H9 (cell line): ENCODE data around the gene GLRX. TPM values are rescaled to one million over a fixed set of nuclear protein-coding genes. Genes with fewer than 3 reads are reported as not detected.
"Not testable (repeated sequence)": the region's sequence is repeated elsewhere in the genome, so short reads cannot be mapped to it uniquely, and the experiment has no call there.

Source experiments
- DNase-seq: peaks from one replicate; pipeline ENCODE4 v3.0.0-alpha.2; 2017
- H2AFZ ChIP-seq: one replicate; pipeline ENCODE4 v1.6.1; 2013; ENCODE audit warnings: mild to moderate bottlenecking, low read length, control low read depth, moderate library complexity
- H2AK5ac ChIP-seq: 2 replicates; pipeline ENCODE4 v1.6.1; 2013; ENCODE audit warnings: low read length, control low read depth, mixed read lengths; ENCODE audit not compliant: insufficient read length
- H2BK120ac ChIP-seq: one replicate; pipeline ENCODE4 v1.6.1; 2013; ENCODE audit warnings: low read depth, mild to moderate bottlenecking, low read length, control low read depth, inconsistent platforms; ENCODE audit not compliant: poor library complexity, severe bottlenecking
- H2BK12ac ChIP-seq: 2 replicates; pipeline ENCODE4 v1.6.1; 2013; ENCODE audit warnings: low read length, control low read depth, mixed read lengths, low read depth; ENCODE audit not compliant: insufficient read length
- H2BK15ac ChIP-seq: 2 replicates; pipeline ENCODE4 v1.6.1; 2013; ENCODE audit warnings: low read depth, low read length, control low read depth
- H2BK20ac ChIP-seq: one replicate; pipeline ENCODE4 v1.6.1; 2013; ENCODE audit warnings: low read depth, mild to moderate bottlenecking, low read length, control low read depth, inconsistent platforms; ENCODE audit not compliant: poor library complexity, severe bottlenecking
- H2BK5ac ChIP-seq: 2 replicates; pipeline ENCODE4 v1.6.1; 2013; ENCODE audit warnings: low read length, control low read depth, mixed read lengths; ENCODE audit not compliant: insufficient read length
- H3K14ac ChIP-seq: 2 replicates; pipeline ENCODE4 v1.6.1; 2013; ENCODE audit warnings: low read length, control low read depth; ENCODE audit not compliant: insufficient read depth
- H3K18ac ChIP-seq: 2 replicates; pipeline ENCODE4 v1.6.1; 2013; ENCODE audit warnings: low read depth, mild to moderate bottlenecking, mixed read lengths, low read length, control low read depth; ENCODE audit not compliant: insufficient read length
- H3K23ac ChIP-seq: 2 replicates; pipeline ENCODE4 v1.6.1; 2013; ENCODE audit warnings: low read length, control low read depth, mixed read lengths, low read depth; ENCODE audit not compliant: insufficient read length
- H3K23me2 ChIP-seq: 2 replicates; pipeline ENCODE4 v1.6.1; 2013; ENCODE audit warnings: low read depth, mild to moderate bottlenecking, mixed read lengths, low read length, control low read depth; ENCODE audit not compliant: insufficient read length, poor library complexity, severe bottlenecking
- H3K27ac ChIP-seq: 2 replicates; pipeline ENCODE4 v1.5.1; 2013; ENCODE audit warnings: low read length, control low read depth, mixed read lengths, low read depth; ENCODE audit not compliant: insufficient read length
- H3K27me3 ChIP-seq: 2 replicates; pipeline ENCODE4 v1.6.1; 2013; ENCODE audit warnings: low read length, control low read depth, inconsistent platforms; ENCODE audit not compliant: insufficient read depth
- H3K4ac ChIP-seq: 2 replicates; pipeline ENCODE4 v1.6.1; 2013; ENCODE audit warnings: low read depth, mild to moderate bottlenecking, control low read depth, inconsistent platforms, low read length, moderate library complexity
- H3K4me1 ChIP-seq: 2 replicates; pipeline ENCODE4 v1.6.1; 2013; ENCODE audit warnings: low read length, control low read depth, inconsistent platforms; ENCODE audit not compliant: insufficient read depth
- H3K4me2 ChIP-seq: 2 replicates; pipeline ENCODE4 v1.6.1; 2013; ENCODE audit warnings: low read length, control low read depth, mixed read lengths; ENCODE audit not compliant: insufficient read length, insufficient read depth
- H3K56ac ChIP-seq: 2 replicates; pipeline ENCODE4 v1.6.1; 2013; ENCODE audit warnings: low read depth, mild to moderate bottlenecking, mixed read lengths, low read length, control low read depth; ENCODE audit not compliant: insufficient read length
- H3K79me1 ChIP-seq: 2 replicates; pipeline ENCODE4 v1.6.1; 2013; ENCODE audit warnings: low read depth, mild to moderate bottlenecking, moderate library complexity, low read length, control low read depth, inconsistent platforms; ENCODE audit not compliant: insufficient read depth, poor library complexity, severe bottlenecking
- H3K79me2 ChIP-seq: 2 replicates; pipeline ENCODE4 v1.6.1; 2013; ENCODE audit warnings: low read length, control low read depth, inconsistent platforms; ENCODE audit not compliant: insufficient read depth
- H3K9ac ChIP-seq: 2 replicates; pipeline ENCODE4 v1.6.1; 2013; ENCODE audit warnings: low read length, control low read depth, mixed read lengths; ENCODE audit not compliant: insufficient read length; ENCODE audit errors: extremely low read depth
- H3K9me3 ChIP-seq: one replicate; pipeline ENCODE4 v1.6.1; 2013; ENCODE audit warnings: low read depth, low read length, inconsistent platforms; ENCODE audit not compliant: control insufficient read depth
- H3T11ph ChIP-seq: one replicate; pipeline ENCODE4 v1.6.1; 2013; ENCODE audit warnings: mild to moderate bottlenecking, low read length, control low read depth, inconsistent platforms
- H4K20me1 ChIP-seq: one replicate; pipeline ENCODE4 v1.6.1; 2013; ENCODE audit not compliant: control insufficient read depth, insufficient read length, insufficient read depth
- H4K5ac ChIP-seq: 2 replicates; pipeline ENCODE4 v1.6.1; 2013; ENCODE audit warnings: low read depth, mild to moderate bottlenecking, mixed read lengths, low read length, control low read depth; ENCODE audit not compliant: insufficient read length
- H4K8ac ChIP-seq: replicated peaks from 2 replicates; pipeline ENCODE4 v1.6.1; 2013; ENCODE audit warnings: low read length, control low read depth, mixed read lengths, low read depth; ENCODE audit not compliant: insufficient read length
- H4K91ac ChIP-seq: 2 replicates; pipeline ENCODE4 v1.6.1; 2013; ENCODE audit warnings: low read depth, mild to moderate bottlenecking, moderate library complexity, mixed read lengths, low read length, control low read depth; ENCODE audit not compliant: insufficient read length
- H3K27ac Mint-ChIP-seq, 3 experiments: 2 replicates in 2 of 3; 3 replicates in 1 of 3; pipeline ENCODE4 v1.8.0; 2020 to 2021; ENCODE audit warnings: mixed read lengths in 3 of 3, mild to moderate bottlenecking in 1 of 3, moderate library complexity in 1 of 3
- H3K27me3 Mint-ChIP-seq: 2 replicates; pipeline ENCODE4 v1.8.0; 2021; ENCODE audit warnings: low read depth, mild to moderate bottlenecking, moderate library complexity, mixed read lengths
- H3K36me3 Mint-ChIP-seq, 3 experiments: 2 replicates in 2 of 3; 3 replicates in 1 of 3; pipeline ENCODE4 v1.8.0; 2020 to 2021; ENCODE audit warnings: low read depth in 3 of 3, mixed read lengths in 3 of 3; ENCODE audit not compliant: insufficient read depth in 1 of 3
- H3K4me1 Mint-ChIP-seq, 2 experiments: 2 replicates each; pipeline ENCODE4 v1.8.0; 2020; ENCODE audit warnings: mixed read lengths in 2 of 2
- H3K4me3 Mint-ChIP-seq, 2 experiments: 2 replicates in 1 of 2; 3 replicates in 1 of 2; pipeline ENCODE4 v1.8.0; 2020 to 2021; ENCODE audit warnings: mild to moderate bottlenecking in 2 of 2, mixed read lengths in 2 of 2, moderate library complexity in 1 of 2
- H3K9me3 Mint-ChIP-seq, 2 experiments: 2 replicates in 1 of 2; 3 replicates in 1 of 2; pipeline ENCODE4 v1.8.0; 2020; ENCODE audit warnings: mild to moderate bottlenecking in 2 of 2, mixed read lengths in 2 of 2, moderate library complexity in 1 of 2
- CTCF ChIP-seq: fragments of 200-600 bp; sonication (generic); conservative IDR thresholded peaks from 3 replicates; pipeline ENCODE4 v1.8.0; 2021; ENCODE audit warnings: antibody characterized with exemption, mild to moderate bottlenecking
- WGBS: extraction: QIAGEN DNeasy Blood & Tissue Kit; methylation state at CpG from one replicate; pipeline ENCODE4 v1.1.7; 2013; ENCODE audit warnings: missing lambda C conversion rate, low lambda C conversion rate, mixed read lengths; ENCODE audit not compliant: insufficient read length; ENCODE audit errors: extremely low coverage; 5-methylcytosine and 5-hydroxymethylcytosine counted together
- total RNA-seq: library from RNA; stranded (reverse); gene quantifications from 2 replicates; pipeline ENCODE4 v1.2.1, GENCODE V29; 2021

Gene GLRX
- total RNA-seq, 1 experiment from 2014 or later: 13.8 TPM

DNA sequence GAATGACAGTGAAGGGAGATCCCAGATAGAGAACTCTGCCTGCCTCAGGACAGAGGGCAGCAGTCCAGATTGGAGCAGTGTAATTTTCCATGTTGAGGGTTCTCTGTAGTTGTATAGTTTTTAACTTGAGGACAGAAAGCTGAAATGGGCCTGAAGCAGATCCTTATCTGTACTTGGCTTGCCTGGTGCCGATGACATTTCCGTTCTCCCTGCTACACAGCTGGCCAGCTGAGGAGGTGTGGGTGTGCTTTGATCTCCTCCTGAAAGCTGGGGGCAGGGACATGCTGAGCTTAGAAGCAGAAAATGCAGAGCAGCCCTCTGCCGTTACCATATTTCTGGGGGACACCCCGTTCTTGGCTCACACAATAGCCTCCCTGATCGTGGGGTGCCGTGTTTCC is 10.5 kb downstream of the GLRX start:
- no peak overlapping the region for H3K4me2 ChIP-seq

DNA sequence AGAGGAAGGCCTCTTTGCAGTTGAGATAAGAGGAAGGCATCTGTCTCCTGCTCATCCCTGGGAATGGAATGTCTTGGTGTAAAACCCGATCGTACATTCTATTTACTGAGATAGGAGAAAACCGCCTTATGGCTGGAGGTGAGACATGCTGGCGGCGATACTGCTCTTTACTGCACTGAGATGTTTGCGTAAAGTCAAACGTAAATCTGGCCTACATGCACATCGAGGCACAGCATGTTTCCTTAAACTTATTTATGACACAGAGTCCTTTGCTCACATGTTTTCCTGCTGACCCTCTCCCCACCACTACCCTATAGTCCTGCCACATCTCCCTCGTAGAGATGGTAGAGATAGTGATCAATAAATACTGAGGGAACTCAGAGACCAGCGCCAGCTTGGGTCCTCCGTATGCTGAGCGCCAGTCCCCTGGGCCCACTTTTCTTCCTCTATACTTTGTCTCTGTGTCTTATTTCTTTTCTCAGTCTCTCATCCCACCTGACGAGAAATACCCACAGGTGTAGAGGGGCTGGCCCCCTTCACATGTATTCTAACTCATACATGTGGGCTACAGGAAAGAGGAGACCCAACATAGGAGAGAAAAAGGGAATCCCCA is 11.0 kb downstream of the GLRX start:
- H3K56ac ChIP-seq, H3K27ac ChIP-seq, H4K20me1 ChIP-seq, H2AK5ac ChIP-seq, H3K23me2 ChIP-seq, H3K4me2 ChIP-seq, H3K23ac ChIP-seq, H2BK120ac ChIP-seq, H3K79me1 ChIP-seq, H2BK20ac ChIP-seq, H3K27me3 Mint-ChIP-seq, H3K14ac ChIP-seq, H2BK5ac ChIP-seq, H3K18ac ChIP-seq, H3T11ph ChIP-seq, H3K4me3 Mint-ChIP-seq, DNase-seq, H2BK12ac ChIP-seq, H4K91ac ChIP-seq, H3K9me3 Mint-ChIP-seq, H3K27ac Mint-ChIP-seq, H3K9me3 ChIP-seq, H2BK15ac ChIP-seq, H4K8ac ChIP-seq, H3K27me3 ChIP-seq, H2AFZ ChIP-seq, H3K9ac ChIP-seq, H4K5ac ChIP-seq, H3K4ac ChIP-seq, H3K4me1 ChIP-seq, H3K36me3 Mint-ChIP-seq, H3K79me2 ChIP-seq: not testable (repeated sequence)
- H3K4me1 Mint-ChIP-seq: peaks cover 51 to 54% of the 10 kb centered on the region in 2 experiments
- WGBS: no CpG with 5 or more reads among the region's 13 CpGs

More for the DNA sequence above, 10.5 kb downstream of the GLRX start:
- H2BK5ac ChIP-seq: no peak overlapping the region
- no peak overlapping the region for H3K4me3 Mint-ChIP-seq
- H3K23me2 ChIP-seq: no peaks in the 10 kb centered on the region
- H3K4me1 Mint-ChIP-seq: peaks cover 51 to 54% of the 10 kb centered on the region in 2 experiments
- no peak for DNase-seq
- H3K27me3 ChIP-seq: no peaks in the 10 kb centered on the region
- no peak for TF ChIP-seq CTCF
- H3K79me1 ChIP-seq: no peaks in the 10 kb centered on the region
- H3K4ac ChIP-seq: no peak overlapping the region
- H3K14ac ChIP-seq: no peak overlapping the region
- peaks cover 2% of the 10 kb centered on the region for H3K4me1 ChIP-seq
- H3K23ac ChIP-seq: no peak overlapping the region
- no peak overlapping the region for H4K91ac ChIP-seq
- no peak overlapping the region for H3K18ac ChIP-seq
- no peak overlapping the region for H3K9ac ChIP-seq
- no peak overlapping the region for H2AK5ac ChIP-seq
- H4K5ac ChIP-seq: no peak overlapping the region
- no peak overlapping the region for H2BK120ac ChIP-seq
- no peak overlapping the region for H3K56ac ChIP-seq
- H3K79me2 ChIP-seq: no peaks in the 10 kb centered on the region
- H2BK12ac ChIP-seq: no peak overlapping the region
- no peak overlapping the region for H4K8ac ChIP-seq
- H3K27ac ChIP-seq: no peak overlapping the region
- no peak overlapping the region for H2BK15ac ChIP-seq
- no peak overlapping the region for H2AFZ ChIP-seq
- peak overlapping the region in 1 of 3 experiments; percentile 4; a peak in 1 of 7 replicates for H3K27ac Mint-ChIP-seq
- no peak overlapping the region for H2BK20ac ChIP-seq
- no peaks in the 10 kb centered on the region for H4K20me1 ChIP-seq
- no peak overlapping the region for H3T11ph ChIP-seq
- H3K9me3 ChIP-seq: no peaks in the 10 kb centered on the region
- no peaks in the 10 kb centered on the region for H3K9me3 Mint-ChIP-seq
- no CpG with 5 or more reads among the region's 6 CpGs for WGBS
- H3K27me3 Mint-ChIP-seq: peaks cover 2% of the 10 kb centered on the region; the same call in 1 of the 2 replicates
- peaks cover 0 to 8% (median 5%) of the 10 kb centered on the region in 3 experiments; a peak in 3 of 7 replicates for H3K36me3 Mint-ChIP-seq
